Measurements from ENCODE around the gene STIMATE.

Gene STIMATE

DNA sequence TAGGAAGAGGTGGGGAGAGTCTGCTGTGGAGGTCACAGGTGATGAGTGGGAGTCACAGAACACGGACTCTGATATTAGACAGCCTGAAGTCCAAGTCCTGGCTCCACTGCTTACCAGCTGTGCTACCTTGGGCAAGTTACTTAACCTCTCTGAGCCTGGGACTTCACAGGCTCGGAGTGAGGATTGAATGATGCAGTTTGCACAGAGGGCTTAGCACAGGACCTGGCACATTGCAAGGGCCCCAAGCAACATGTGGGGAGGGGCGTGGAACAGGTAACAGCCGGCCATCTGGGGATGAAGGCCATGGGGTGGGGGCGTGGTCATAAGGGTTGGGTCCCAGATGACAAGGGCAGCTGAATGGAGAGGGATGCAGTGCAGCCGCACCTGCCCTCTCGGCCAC lies 107.0 kb downstream of the STIMATE start:
- Histone ChIP-seq H3K4me1 (ENCODE audit: low read length) (no peaks in the 10 kb centered on the region), H3K9me2 (replicated peaks; ENCODE audit: insufficient read depth, low read length) (no peaks in the 10 kb centered on the region), H3K79me2 (ENCODE audit: low read length) (no peaks in the 10 kb centered on the region), H3K27me3 (replicated peaks; ENCODE audit: insufficient read depth, low read length) (no peaks in the 10 kb centered on the region), H3K4me3 (ENCODE audit: low read length) (no peak overlapping the region), H4K20me1 (ENCODE audit: insufficient read depth, low read length) (no peaks in the 10 kb centered on the region), H3K4me2 (ENCODE audit: low read depth, low read length) (no peak overlapping the region), H3F3A (ENCODE audit: insufficient read depth, low read length) (no peaks in the 10 kb centered on the region), H3K9me3 (replicated peaks; ENCODE audit: insufficient read depth, low read length) (no peaks in the 10 kb centered on the region), H2AFZ (ENCODE audit: low read length) (no peak overlapping the region), H3K9ac (ENCODE audit: low read length) (no peak overlapping the region), H3K27ac (ENCODE audit: low read length) (no peak overlapping the region), H3K36me3 (replicated peaks; ENCODE audit: insufficient read depth, low read length) (no peaks in the 10 kb centered on the region)
- DNase-seq: no peak
- TF ChIP-seq, protein P1, sequence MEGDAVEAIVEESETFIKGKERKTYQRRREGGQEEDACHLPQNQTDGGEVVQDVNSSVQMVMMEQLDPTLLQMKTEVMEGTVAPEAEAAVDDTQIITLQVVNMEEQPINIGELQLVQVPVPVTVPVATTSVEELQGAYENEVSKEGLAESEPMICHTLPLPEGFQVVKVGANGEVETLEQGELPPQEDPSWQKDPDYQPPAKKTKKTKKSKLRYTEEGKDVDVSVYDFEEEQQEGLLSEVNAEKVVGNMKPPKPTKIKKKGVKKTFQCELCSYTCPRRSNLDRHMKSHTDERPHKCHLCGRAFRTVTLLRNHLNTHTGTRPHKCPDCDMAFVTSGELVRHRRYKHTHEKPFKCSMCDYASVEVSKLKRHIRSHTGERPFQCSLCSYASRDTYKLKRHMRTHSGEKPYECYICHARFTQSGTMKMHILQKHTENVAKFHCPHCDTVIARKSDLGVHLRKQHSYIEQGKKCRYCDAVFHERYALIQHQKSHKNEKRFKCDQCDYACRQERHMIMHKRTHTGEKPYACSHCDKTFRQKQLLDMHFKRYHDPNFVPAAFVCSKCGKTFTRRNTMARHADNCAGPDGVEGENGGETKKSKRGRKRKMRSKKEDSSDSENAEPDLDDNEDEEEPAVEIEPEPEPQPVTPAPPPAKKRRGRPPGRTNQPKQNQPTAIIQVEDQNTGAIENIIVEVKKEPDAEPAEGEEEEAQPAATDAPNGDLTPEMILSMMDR (IDR thresholded peaks at IDR 0.05; ENCODE audit: low read length): no peak
- no peak for TF ChIP-seq EZH2 (optimal IDR thresholded peaks at IDR 0.05; ENCODE audit: low read depth, low read length)
- no peak for TF ChIP-seq EZH2phosphoT487 (IDR thresholded peaks at IDR 0.05; ENCODE audit: low read length)

DNA sequence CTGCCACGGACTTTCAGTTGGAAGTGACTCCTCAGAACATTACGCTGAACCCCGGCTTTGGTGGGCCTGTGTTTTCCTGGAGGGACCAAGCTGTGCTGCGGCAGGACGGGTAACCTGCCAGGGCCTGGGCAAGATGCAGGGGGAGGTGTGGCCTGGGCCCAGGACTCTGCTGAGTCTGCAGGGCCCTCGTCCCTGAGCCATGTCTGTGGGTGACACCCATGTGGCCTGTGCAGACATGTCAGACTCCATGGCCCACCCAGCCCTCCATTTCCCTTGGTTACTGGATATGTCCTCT lies 107.7 kb downstream of the STIMATE start:
- no peak overlapping the region for H3K27ac ChIP-seq (ENCODE audit: low read length)
- no peak overlapping the region for H3K4me3 ChIP-seq (ENCODE audit: low read length)
- H3K9ac ChIP-seq (ENCODE audit: low read length): no peak overlapping the region
- no peak for DNase-seq
- H3K36me3 ChIP-seq (replicated peaks; ENCODE audit: insufficient read depth, low read length): no peaks in the 10 kb centered on the region
- H2AFZ ChIP-seq (ENCODE audit: low read length): no peak overlapping the region
- H3K79me2 ChIP-seq (ENCODE audit: low read length): no peaks in the 10 kb centered on the region
- H3K9me2 ChIP-seq (replicated peaks; ENCODE audit: insufficient read depth, low read length): no peaks in the 10 kb centered on the region
- no peaks in the 10 kb centered on the region for H3K4me1 ChIP-seq (ENCODE audit: low read length)
- no peaks in the 10 kb centered on the region for H3K9me3 ChIP-seq (replicated peaks; ENCODE audit: insufficient read depth, low read length)
- no peaks in the 10 kb centered on the region for H3K27me3 ChIP-seq (replicated peaks; ENCODE audit: insufficient read depth, low read length)
- TF ChIP-seq, protein P1 (IDR thresholded peaks at IDR 0.05; ENCODE audit: low read length): no peak
- TF ChIP-seq EZH2 (optimal IDR thresholded peaks at IDR 0.05; ENCODE audit: low read depth, low read length): no peak
- TF ChIP-seq EZH2phosphoT487 (IDR thresholded peaks at IDR 0.05; ENCODE audit: low read length): no peak
- no peak overlapping the region for H3K4me2 ChIP-seq (ENCODE audit: low read depth, low read length)
- H4K20me1 ChIP-seq (ENCODE audit: insufficient read depth, low read length): no peaks in the 10 kb centered on the region
- no peaks in the 10 kb centered on the region for H3F3A ChIP-seq (ENCODE audit: insufficient read depth, low read length)

DNA sequence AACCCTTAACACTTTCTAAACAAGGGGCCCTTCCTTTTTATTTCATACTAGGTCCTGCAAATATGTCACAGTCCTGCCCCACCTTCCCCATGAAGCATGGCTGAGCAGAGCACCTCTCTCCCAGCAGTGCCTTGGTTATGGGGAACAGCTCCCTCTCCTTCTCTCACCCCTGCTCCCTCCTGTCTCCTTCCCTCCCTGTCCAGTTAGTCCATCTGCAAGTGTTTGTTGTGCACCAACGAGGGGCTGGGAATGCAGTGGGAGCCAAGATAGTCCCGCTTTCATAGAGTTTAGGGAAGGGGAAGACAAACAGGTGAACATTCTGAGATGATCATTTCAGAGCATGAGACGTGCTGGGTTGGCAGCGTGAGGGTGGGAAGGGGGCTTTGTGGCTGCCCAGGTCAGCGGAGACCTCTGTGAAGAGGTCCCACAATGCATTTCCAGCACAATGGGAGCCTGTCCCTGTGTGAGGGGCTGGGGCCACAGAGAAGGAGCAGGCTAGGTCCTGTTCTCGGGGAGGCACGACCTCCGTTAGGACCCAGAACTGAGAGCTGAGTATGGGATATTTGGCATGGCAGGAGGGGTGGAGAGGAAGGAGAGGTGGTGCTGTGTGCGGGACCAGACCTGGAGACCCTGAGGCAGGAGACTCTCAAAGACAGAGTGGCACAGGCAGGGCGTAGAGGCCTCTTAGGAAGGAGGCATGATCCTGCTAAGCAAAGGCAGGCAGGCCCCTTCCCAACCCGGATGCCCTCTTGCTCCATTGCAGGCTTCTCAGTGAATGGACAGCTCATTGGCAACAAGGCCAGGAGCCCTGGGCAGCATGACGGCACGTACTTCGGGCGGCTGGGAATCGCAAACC lies 108.2 kb downstream of the STIMATE start:
- no peak overlapping the region for H3K9ac ChIP-seq (ENCODE audit: low read length)
- no peak overlapping the region for H3K27ac ChIP-seq (ENCODE audit: low read length)

More for the DNA sequence above, 108.2 kb downstream of the STIMATE start:
- H3K4me2 ChIP-seq (ENCODE audit: low read depth, low read length): no peak overlapping the region
- DNase-seq: no peak
- H3K36me3 ChIP-seq (replicated peaks; ENCODE audit: insufficient read depth, low read length): no peaks in the 10 kb centered on the region
- H3K27me3 ChIP-seq (replicated peaks; ENCODE audit: insufficient read depth, low read length): no peaks in the 10 kb centered on the region
- H3K4me3 ChIP-seq (ENCODE audit: low read length): no peak overlapping the region
- H3K79me2 ChIP-seq (ENCODE audit: low read length): no peaks in the 10 kb centered on the region
- H3F3A ChIP-seq (ENCODE audit: insufficient read depth, low read length): no peaks in the 10 kb centered on the region
- no peak overlapping the region for H2AFZ ChIP-seq (ENCODE audit: low read length)
- H3K4me1 ChIP-seq (ENCODE audit: low read length): no peaks in the 10 kb centered on the region
- no peaks in the 10 kb centered on the region for H3K9me3 ChIP-seq (replicated peaks; ENCODE audit: insufficient read depth, low read length)
- TF ChIP-seq, protein P1 (IDR thresholded peaks at IDR 0.05; ENCODE audit: low read length): no peak
- TF ChIP-seq EZH2phosphoT487 (IDR thresholded peaks at IDR 0.05; ENCODE audit: low read length) (no peak), EZH2 (optimal IDR thresholded peaks at IDR 0.05; ENCODE audit: low read depth, low read length) (no peak)
- H4K20me1 ChIP-seq (ENCODE audit: insufficient read depth, low read length): no peaks in the 10 kb centered on the region
- H3K9me2 ChIP-seq (replicated peaks; ENCODE audit: insufficient read depth, low read length): no peaks in the 10 kb centered on the region
